MM.1S (cell line): ENCODE data around the gene TJAP1.

ENCODE experiments used
- CTCF ChIP-seq: fragments of 300-600 bp; sonication (generic); IDR thresholded peaks from 2 replicates; pipeline ENCODE4 v1.5.1; 2016; ENCODE audit warnings: antibody characterized with exemption, low read length, mixed read lengths
- EZH2 ChIP-seq: fragments of 300-600 bp; sonication (generic); optimal IDR thresholded peaks from 2 replicates; pipeline ENCODE3; 2017; ENCODE audit warnings: low read depth, mild to moderate bottlenecking, antibody characterized with exemption, low read length, mixed read lengths
- EZH2phosphoT487 ChIP-seq: fragments of 300-600 bp; sonication (generic); IDR thresholded peaks from 2 replicates; pipeline ENCODE4 v1.6.1; 2018; ENCODE audit warnings: antibody characterized with exemption, low read length

- no peak for TF ChIP-seq CTCF
- TF ChIP-seq EZH2 = no peak
- TF ChIP-seq EZH2phosphoT487 = no peak
These were observed 28.5 kb upstream of the TJAP1 start for GRCh38 chr6:43448916-43449315.
